ENCODE measurements around the gene EPB41L4A.

EPB41L4A gene

DNA sequence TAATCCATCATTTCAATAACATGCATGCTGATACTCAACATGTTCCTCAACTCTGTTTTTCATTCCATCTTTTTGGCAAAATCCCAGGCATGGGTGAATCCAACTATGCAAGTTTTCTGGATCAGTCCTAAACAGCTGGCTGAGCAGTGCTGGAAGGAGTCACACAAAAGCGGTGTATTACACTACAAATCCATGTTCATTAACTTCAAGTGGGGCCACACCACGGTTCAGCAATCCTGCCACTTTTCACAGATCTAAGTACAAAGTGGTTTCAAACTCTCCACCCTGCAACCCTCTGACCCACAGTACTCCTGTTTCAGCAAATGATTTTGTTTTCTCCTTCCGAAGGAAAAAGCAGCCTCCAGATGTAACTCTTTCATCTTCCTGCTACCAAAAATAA, 222.5 kb downstream of the EPB41L4A start:
- Mint-ChIP-seq H3K27ac (ENCODE audit: low read depth) (no peak overlapping the region), H3K9me3 (no peaks in the 10 kb centered on the region), H3K27me3 (peaks cover 14% of the 10 kb centered on the region), H3K4me1 (no peaks in the 10 kb centered on the region), H3K4me3 (no peak overlapping the region), H3K36me3 (ENCODE audit: insufficient read depth) (peaks cover 3% of the 10 kb centered on the region)
- no peak for ATAC-seq (replicated peaks; ENCODE audit: extremely low read depth, poor library complexity, severe bottlenecking)
- no peak for DNase-seq (ENCODE audit: low spot score in 2 of 2)

- H3K27ac Mint-ChIP-seq (ENCODE audit: low read depth), result no peak overlapping the region
Measured at GRCh38 chr5:112195924-112196323, 223.2 kb downstream of the EPB41L4A start.

GRCh38 chr5:112192866-112193265, 226.2 kb downstream of the EPB41L4A start:
- Mint-ChIP-seq H3K9me3 (no peaks in the 10 kb centered on the region), H3K27me3 (peaks cover 33% of the 10 kb centered on the region), H3K4me3 (no peak overlapping the region), H3K27ac (ENCODE audit: low read depth) (no peak overlapping the region), H3K4me1 (no peaks in the 10 kb centered on the region), H3K36me3 (ENCODE audit: insufficient read depth) (peaks cover 1% of the 10 kb centered on the region)
- ATAC-seq (replicated peaks; ENCODE audit: extremely low read depth, poor library complexity, severe bottlenecking) (no peak), DNase-seq (ENCODE audit: low spot score in 2 of 2) (no peak)

More at GRCh38 chr5:112195924-112196323, 223.2 kb downstream of the EPB41L4A start:
- peaks cover 16% of the 10 kb centered on the region for H3K27me3 Mint-ChIP-seq
- DNase-seq (ENCODE audit: low spot score in 2 of 2) (no peak), ATAC-seq (replicated peaks; ENCODE audit: extremely low read depth, poor library complexity, severe bottlenecking) (no peak)
- no peak overlapping the region for H3K4me3 Mint-ChIP-seq
- H3K36me3 Mint-ChIP-seq (ENCODE audit: insufficient read depth), result peaks cover 3% of the 10 kb centered on the region
- no peaks in the 10 kb centered on the region for H3K9me3 Mint-ChIP-seq
- H3K4me1 Mint-ChIP-seq, result no peaks in the 10 kb centered on the region

- H3K9me3 Mint-ChIP-seq, result no peaks in the 10 kb centered on the region
- H3K27me3 Mint-ChIP-seq, result peaks cover 41% of the 10 kb centered on the region
- no peak overlapping the region for H3K4me3 Mint-ChIP-seq
- DNase-seq (ENCODE audit: low spot score in 2 of 2) (no peak), ATAC-seq (replicated peaks; ENCODE audit: extremely low read depth, poor library complexity, severe bottlenecking) (no peak)
- H3K4me1 Mint-ChIP-seq, result no peaks in the 10 kb centered on the region
- H3K27ac Mint-ChIP-seq (ENCODE audit: low read depth), result no peak overlapping the region
- peaks cover 1% of the 10 kb centered on the region for H3K36me3 Mint-ChIP-seq (ENCODE audit: insufficient read depth)
Measured at GRCh38 chr5:112192072-112192471, 227.0 kb downstream of the EPB41L4A start.

GRCh38 chr5:112189391-112189790, 229.7 kb downstream of the EPB41L4A start:
- ATAC-seq (replicated peaks; ENCODE audit: extremely low read depth, poor library complexity, severe bottlenecking), result no peak
- no peak overlapping the region for H3K27ac Mint-ChIP-seq (ENCODE audit: low read depth)
- H3K4me3 Mint-ChIP-seq, result no peak overlapping the region
- H3K4me1 Mint-ChIP-seq, result no peaks in the 10 kb centered on the region
- peaks cover 41% of the 10 kb centered on the region for H3K27me3 Mint-ChIP-seq
- DNase-seq (ENCODE audit: low spot score in 2 of 2), result no peak
- H3K9me3 Mint-ChIP-seq, result no peaks in the 10 kb centered on the region
- no peaks in the 10 kb centered on the region for H3K36me3 Mint-ChIP-seq (ENCODE audit: insufficient read depth)

GRCh38 chr5:112186401-112186990, 232.6 kb downstream of the EPB41L4A start:
- Mint-ChIP-seq H3K4me3 (no peak overlapping the region), H3K27me3 (peaks cover 41% of the 10 kb centered on the region), H3K9me3 (no peaks in the 10 kb centered on the region), H3K4me1 (no peaks in the 10 kb centered on the region), H3K27ac (ENCODE audit: low read depth) (no peak overlapping the region), H3K36me3 (ENCODE audit: insufficient read depth) (peaks cover 1% of the 10 kb centered on the region)
- DNase-seq (ENCODE audit: low spot score in 2 of 2) (no peak), ATAC-seq (replicated peaks; ENCODE audit: extremely low read depth, poor library complexity, severe bottlenecking) (no peak)

- Mint-ChIP-seq H3K9me3 (no peaks in the 10 kb centered on the region), H3K4me1 (no peaks in the 10 kb centered on the region), H3K36me3 (ENCODE audit: insufficient read depth) (peaks cover 1% of the 10 kb centered on the region), H3K27me3 (peaks cover 32% of the 10 kb centered on the region), H3K27ac (ENCODE audit: low read depth) (no peak overlapping the region), H3K4me3 (no peak overlapping the region)
- no peak for DNase-seq (ENCODE audit: low spot score in 2 of 2)
- ATAC-seq (replicated peaks; ENCODE audit: extremely low read depth, poor library complexity, severe bottlenecking), result no peak
Measured at GRCh38 chr5:112183874-112184273, 235.2 kb downstream of the EPB41L4A start.

DNA sequence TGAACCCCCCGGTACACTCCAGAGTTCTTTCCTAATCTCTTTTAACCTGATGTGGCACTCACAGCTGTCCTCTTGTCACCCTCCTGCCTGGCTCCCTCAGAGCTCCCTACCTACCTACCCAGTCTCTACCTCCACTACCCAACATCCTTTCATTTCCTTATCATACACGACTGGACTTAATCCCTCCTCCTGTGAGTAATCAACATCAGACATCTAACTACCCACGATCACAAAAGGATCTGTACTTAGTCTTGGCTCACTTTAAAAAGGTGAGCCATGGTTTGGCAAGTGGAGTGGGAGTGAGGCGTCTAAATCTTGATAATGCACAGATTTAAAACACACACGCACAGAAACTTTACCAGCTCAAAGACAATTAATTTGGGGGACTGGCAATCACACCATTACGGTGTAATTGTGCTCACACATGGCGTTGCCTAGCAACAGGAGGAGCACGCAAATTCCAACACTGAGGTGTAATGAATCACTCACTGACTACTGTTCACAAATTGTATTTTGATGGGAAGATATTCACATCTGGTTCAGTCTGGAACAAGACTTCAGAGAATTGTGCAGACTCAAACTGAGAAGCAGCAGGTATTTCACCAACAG, 235.9 kb downstream of the EPB41L4A start:
- Mint-ChIP-seq H3K27ac (ENCODE audit: low read depth) (no peak overlapping the region), H3K27me3 (peaks cover 30% of the 10 kb centered on the region), H3K9me3 (no peaks in the 10 kb centered on the region), H3K36me3 (ENCODE audit: insufficient read depth) (peaks cover 1% of the 10 kb centered on the region), H3K4me3 (no peak overlapping the region), H3K4me1 (no peaks in the 10 kb centered on the region)
- DNase-seq (ENCODE audit: low spot score in 2 of 2) (no peak), ATAC-seq (replicated peaks; ENCODE audit: extremely low read depth, poor library complexity, severe bottlenecking) (no peak)

DNA sequence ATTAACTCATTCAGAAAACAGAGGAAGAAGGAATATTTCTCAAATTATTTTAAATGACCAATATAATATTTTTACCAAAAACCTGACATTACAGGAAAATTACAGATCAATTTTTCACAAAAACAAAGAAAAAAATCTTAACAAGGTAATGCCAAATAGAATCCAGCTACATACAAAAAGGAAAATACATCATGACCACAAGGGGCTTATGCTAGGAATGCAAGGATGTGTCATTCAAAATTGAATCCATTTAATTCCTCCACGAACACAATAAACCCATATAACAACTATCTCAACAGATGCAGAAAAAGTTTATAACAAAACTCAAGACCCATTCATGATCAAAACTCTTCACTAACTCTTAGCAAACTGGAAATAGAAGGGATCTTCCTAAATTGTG, 239.8 kb downstream of the EPB41L4A start:
- H3K36me3 Mint-ChIP-seq (ENCODE audit: insufficient read depth), result peaks cover 1% of the 10 kb centered on the region
- no peak for DNase-seq (ENCODE audit: low spot score in 2 of 2)
- H3K4me3 Mint-ChIP-seq, result no peak overlapping the region
- ATAC-seq (replicated peaks; ENCODE audit: extremely low read depth, poor library complexity, severe bottlenecking), result no peak
- no peaks in the 10 kb centered on the region for H3K9me3 Mint-ChIP-seq
- peaks cover 7% of the 10 kb centered on the region for H3K4me1 Mint-ChIP-seq
- H3K27me3 Mint-ChIP-seq, result peaks cover 30% of the 10 kb centered on the region
- no peak overlapping the region for H3K27ac Mint-ChIP-seq (ENCODE audit: low read depth)

GRCh38 chr5:112174959-112175594, 244.0 kb downstream of the EPB41L4A start:
- H3K9me3 Mint-ChIP-seq, result no peaks in the 10 kb centered on the region
- H3K4me3 Mint-ChIP-seq, result no peak overlapping the region
- no peak overlapping the region for H3K27ac Mint-ChIP-seq (ENCODE audit: low read depth)
- peaks cover 24% of the 10 kb centered on the region for H3K27me3 Mint-ChIP-seq
- ATAC-seq (replicated peaks; ENCODE audit: extremely low read depth, poor library complexity, severe bottlenecking), result no peak
- H3K4me1 Mint-ChIP-seq, result peaks cover 7% of the 10 kb centered on the region
- H3K36me3 Mint-ChIP-seq (ENCODE audit: insufficient read depth), result no peaks in the 10 kb centered on the region
- no peak for DNase-seq (ENCODE audit: low spot score in 2 of 2)

- Mint-ChIP-seq H3K4me3 (no peak overlapping the region), H3K27ac (ENCODE audit: low read depth) (no peak overlapping the region), H3K27me3 (no peaks in the 10 kb centered on the region), H3K4me1 (peaks cover 27% of the 10 kb centered on the region), H3K36me3 (ENCODE audit: insufficient read depth) (peaks cover 43% of the 10 kb centered on the region), H3K9me3 (no peaks in the 10 kb centered on the region)
- ATAC-seq (replicated peaks; ENCODE audit: extremely low read depth, poor library complexity, severe bottlenecking) (no peak), DNase-seq (ENCODE audit: low spot score in 2 of 2) (no peak)
Measured at GRCh38 chr5:112165897-112166737, 253.0 kb downstream of the EPB41L4A start.

DNA sequence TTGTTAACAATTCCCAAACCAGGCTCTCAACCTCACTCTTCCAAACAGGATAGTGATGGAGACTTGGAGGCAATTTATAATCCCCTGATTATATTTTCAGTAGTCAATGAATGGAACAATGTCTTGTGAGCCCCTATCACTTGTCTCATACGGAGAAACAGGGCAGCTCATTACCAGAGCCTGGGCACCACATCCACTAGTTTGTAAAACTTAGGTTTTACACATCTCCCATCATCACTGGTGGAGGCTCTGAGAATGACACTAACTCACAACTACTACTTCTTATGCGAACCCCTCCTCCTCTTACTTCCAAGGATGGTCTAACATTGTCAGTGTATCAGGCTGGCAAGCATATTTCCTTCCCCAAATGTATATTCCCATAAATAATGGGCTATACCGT, 253.7 kb downstream of the EPB41L4A start:
- DNase-seq (ENCODE audit: low spot score in 2 of 2) (no peak), ATAC-seq (replicated peaks; ENCODE audit: extremely low read depth, poor library complexity, severe bottlenecking) (no peak)
- no peaks in the 10 kb centered on the region for H3K9me3 Mint-ChIP-seq
- no peaks in the 10 kb centered on the region for H3K27me3 Mint-ChIP-seq
- H3K36me3 Mint-ChIP-seq (ENCODE audit: insufficient read depth), result peaks cover 48% of the 10 kb centered on the region
- H3K27ac Mint-ChIP-seq (ENCODE audit: low read depth), result no peak overlapping the region
- H3K4me1 Mint-ChIP-seq, result peaks cover 32% of the 10 kb centered on the region
- no peak overlapping the region for H3K4me3 Mint-ChIP-seq

Data from central memory CD8-positive, alpha-beta T cell (primary cell).